Measurements from ENCODE around the gene HBZ. TPM values are rescaled to one million over a fixed set of nuclear protein-coding genes. Genes with fewer than 3 reads are reported as not detected.
"Not testable (repeated sequence)": the region's sequence is repeated elsewhere in the genome, so short reads cannot be mapped to it uniquely, and the experiment has no call there.

The HBZ gene
- total RNA-seq, 1 donor from 2014 or later, result not detected

DNA sequence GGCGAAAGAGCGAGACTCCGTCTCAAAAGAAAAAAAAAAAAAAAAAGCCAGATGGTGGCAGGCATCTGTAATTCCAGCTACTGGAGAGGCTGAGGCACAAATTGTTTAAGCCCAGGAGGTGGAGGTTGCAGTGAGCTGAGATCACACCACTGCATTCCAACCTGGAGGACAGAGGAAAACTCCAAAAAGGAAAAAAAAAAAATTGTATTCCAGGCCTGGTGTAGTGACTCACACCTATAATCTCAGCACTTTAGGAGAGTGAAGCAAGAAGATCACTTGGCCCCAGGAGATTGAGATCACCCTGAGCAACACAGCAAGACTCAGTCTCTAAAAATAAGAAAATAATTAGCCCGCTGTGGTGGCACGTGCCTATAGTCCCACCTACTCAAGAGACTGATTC is 47.9 kb downstream of the HBZ start:
- DNase-seq (ENCODE audit: low spot score), result no peak
- H3K9me3 Mint-ChIP-seq, result no peaks in the 10 kb centered on the region
- peaks cover 60% of the 10 kb centered on the region for H3K36me3 Mint-ChIP-seq (ENCODE audit: low read depth)
- H3K4me3 Mint-ChIP-seq (ENCODE audit: low read depth), result no peak overlapping the region
- intact Hi-C loops (cut with micrococcal nuclease), result no loop called here
- no peaks in the 10 kb centered on the region for H3K27me3 Mint-ChIP-seq (ENCODE audit: low read depth)
- no peak overlapping the region for H3K27ac Mint-ChIP-seq
- no peaks in the 10 kb centered on the region for H3K4me1 Mint-ChIP-seq (ENCODE audit: low read depth)

DNA sequence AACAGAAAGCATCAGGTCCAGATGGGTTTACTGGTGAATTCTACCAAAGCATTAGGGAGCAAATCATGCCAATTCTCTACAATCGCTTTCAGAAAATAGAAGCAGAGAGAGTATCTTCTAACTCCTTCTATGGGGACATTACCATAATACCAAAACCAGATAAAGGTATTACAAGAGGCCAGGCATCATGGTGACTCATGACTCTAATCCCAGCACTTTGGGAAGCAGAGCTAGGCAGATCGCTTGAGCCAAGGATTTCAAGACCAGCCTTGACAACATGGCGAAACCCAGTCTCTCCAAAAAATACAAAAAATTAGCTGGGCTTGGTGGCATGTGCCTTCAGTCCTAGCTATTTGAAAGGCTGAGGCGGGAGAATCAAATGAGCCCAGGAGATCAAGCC is 50.8 kb downstream of the HBZ start:
- Mint-ChIP-seq H3K36me3 (ENCODE audit: low read depth) (peaks cover 70% of the 10 kb centered on the region), H3K9me3 (no peaks in the 10 kb centered on the region), H3K27me3 (ENCODE audit: low read depth) (no peaks in the 10 kb centered on the region), H3K4me1 (ENCODE audit: low read depth) (peaks cover 5% of the 10 kb centered on the region), H3K27ac (no peak overlapping the region), H3K4me3 (ENCODE audit: low read depth) (no peak overlapping the region)
- DNase-seq (ENCODE audit: low spot score), result no peak
- intact Hi-C loops (cut with micrococcal nuclease), result no loop called here

- H3K27me3 Mint-ChIP-seq (ENCODE audit: low read depth); DNase-seq (ENCODE audit: low spot score); H3K27ac Mint-ChIP-seq; intact Hi-C loops (cut with micrococcal nuclease); H3K9me3 Mint-ChIP-seq; H3K4me1 Mint-ChIP-seq (ENCODE audit: low read depth); H3K4me3 Mint-ChIP-seq (ENCODE audit: low read depth): not testable (repeated sequence)
- peaks cover 68% of the 10 kb centered on the region for H3K36me3 Mint-ChIP-seq (ENCODE audit: low read depth)
Measured at GRCh38 chr16:204046-204445, 51.6 kb downstream of the HBZ start.

Other genes with a start within 250 kb of the HBZ start
- gene POLR3K, start 99.0 kb upstream of the HBZ start, total RNA-seq, result 64.8 and 67.3 TPM in 2 replicates
- 77.5 and 83.1 TPM in 2 replicates for gene SNRNP25, start 98.8 kb upstream of the HBZ start, total RNA-seq
- gene RHBDF1, start 80.0 kb upstream of the HBZ start, total RNA-seq, result 1.2 and 1.6 TPM in 2 replicates
- gene MPG, start 74.4 kb upstream of the HBZ start, total RNA-seq, result 77.7 and 78.6 TPM in 2 replicates
- gene NPRL3, start 14.0 kb upstream of the HBZ start, total RNA-seq, result 53.0 and 57.1 TPM in 2 replicates
- gene HBM, start 13.3 kb downstream of the HBZ start, total RNA-seq, result not detected in 2 replicates
- 0.32 TPM in 1 of 2 replicates, not detected in the other for gene HBA2, start 20.2 kb downstream of the HBZ start, total RNA-seq
- 0.55 TPM in 1 of 2 replicates, not detected in the other for gene HBA1, start 24.0 kb downstream of the HBZ start, total RNA-seq
- 0.39 and 0.62 TPM in 2 replicates for gene HBQ1, start 27.8 kb downstream of the HBZ start, total RNA-seq
- 91.0 and 93.5 TPM in 2 replicates for gene LUC7L, start 76.8 kb downstream of the HBZ start, total RNA-seq
- 30.3 TPM in 2 replicates for gene FAM234A, start 82.2 kb downstream of the HBZ start, total RNA-seq
- gene RGS11, start 123.3 kb downstream of the HBZ start, total RNA-seq, result 0.30 and 0.46 TPM in 2 replicates
- 0.82 TPM in 1 of 2 replicates, not detected in the other for gene ARHGDIG, start 127.9 kb downstream of the HBZ start, total RNA-seq
- gene PDIA2, start 130.5 kb downstream of the HBZ start, total RNA-seq, result not detected in 2 replicates
- gene AXIN1, start 200.1 kb downstream of the HBZ start, total RNA-seq, result 28.1 and 29.1 TPM in 2 replicates
- 92.5 and 92.9 TPM in 2 replicates for gene MRPL28, start 217.9 kb downstream of the HBZ start, total RNA-seq
- 34.3 and 36.7 TPM in 2 replicates for gene PGAP6, start 229.3 kb downstream of the HBZ start, total RNA-seq
- gene NME4, start 244.6 kb downstream of the HBZ start, total RNA-seq, result 78.4 and 84.2 TPM in 2 replicates
- 18.9 and 20.9 TPM in 2 replicates for gene DECR2, start 249.2 kb downstream of the HBZ start, total RNA-seq